Parathyroid adenoma (tissue), 2 donors: ENCODE results near the gene DPYSL3.

ENCODE experiments used
- H2AFZ ChIP-seq: fragments of 300-600 bp; sonication (generic); one replicate; pipeline ENCODE4 v1.7.0; 2017; ENCODE audit warnings: antibody characterized with exemption, mild to moderate bottlenecking
- H3K27ac ChIP-seq: fragments of 300-600 bp; sonication (generic); one replicate; pipeline ENCODE4 v1.7.0; 2017
- H3K27me3 ChIP-seq: fragments of 300-600 bp; sonication (generic); one replicate; pipeline ENCODE4 v1.7.0; 2017; ENCODE audit warnings: low read length; ENCODE audit not compliant: control insufficient read depth, insufficient read depth
- H3K36me3 ChIP-seq: fragments of 300-600 bp; sonication (generic); one replicate; pipeline ENCODE4 v1.7.0; 2017; ENCODE audit warnings: low read length; ENCODE audit not compliant: control insufficient read depth, insufficient read depth
- H3K4me1 ChIP-seq: fragments of 300-600 bp; sonication (generic); one replicate; pipeline ENCODE4 v1.7.0; 2017; ENCODE audit warnings: control low read depth
- H3K4me2 ChIP-seq: fragments of 300-600 bp; sonication (generic); one replicate; pipeline ENCODE4 v1.7.0; 2017; ENCODE audit warnings: low read length
- H3K4me3 ChIP-seq: fragments of 300-600 bp; sonication (generic); one replicate; pipeline ENCODE4 v1.7.0; 2017; ENCODE audit warnings: low read depth, low read length
- H3K79me2 ChIP-seq: fragments of 300-600 bp; sonication (generic); one replicate; pipeline ENCODE4 v1.7.0; 2017; ENCODE audit warnings: control low read depth
- H3K9ac ChIP-seq: fragments of 300-600 bp; sonication (generic); one replicate; pipeline ENCODE4 v1.7.0; 2017; ENCODE audit warnings: mild to moderate bottlenecking
- H3K9me3 ChIP-seq: fragments of 300-600 bp; sonication (generic); one replicate; pipeline ENCODE4 v1.7.0; 2017; ENCODE audit warnings: low read length; ENCODE audit not compliant: control insufficient read depth
- TF ChIP-seq, protein P1 (sequence below): fragments of 300-600 bp; sonication (generic); IDR thresholded peaks from one replicate; pipeline ENCODE4 v1.7.0; 2017; ENCODE audit warnings: antibody characterized with exemption, mild to moderate bottlenecking
- donor health status: primary hyperparathyroidism.

The DPYSL3 gene

DNA sequence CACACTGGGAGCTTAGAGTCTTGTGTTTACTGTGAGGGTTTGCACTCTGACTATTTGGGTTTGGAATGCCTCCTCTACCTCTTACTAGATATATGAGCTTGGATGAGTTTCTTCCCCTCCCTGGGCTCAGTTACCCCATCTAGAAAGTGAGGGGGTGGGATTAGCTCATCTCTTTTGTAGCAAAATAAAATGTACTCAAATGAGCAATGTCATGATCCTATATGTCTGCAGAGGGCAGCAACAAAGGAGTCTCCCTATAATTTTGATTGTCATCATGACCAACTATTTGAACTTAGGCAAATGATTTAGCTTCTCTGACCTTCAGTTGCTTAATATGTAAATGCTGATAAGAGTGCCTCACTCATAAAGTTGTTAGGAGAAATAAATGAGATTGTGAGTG is 109.0 kb downstream of the DPYSL3 start:
- H3K4me2 ChIP-seq = no peak overlapping the region
- H3K27me3 ChIP-seq = no peaks in the 10 kb centered on the region
- no peaks in the 10 kb centered on the region for H3K79me2 ChIP-seq
- H3K4me3 ChIP-seq = no peak overlapping the region
- no peak overlapping the region for H3K27ac ChIP-seq
- no peaks in the 10 kb centered on the region for H3K9me3 ChIP-seq
- no peaks in the 10 kb centered on the region for H3K36me3 ChIP-seq
- H3K4me1 ChIP-seq = no peaks in the 10 kb centered on the region
- H3K9ac ChIP-seq = no peak overlapping the region
- TF ChIP-seq, protein P1, sequence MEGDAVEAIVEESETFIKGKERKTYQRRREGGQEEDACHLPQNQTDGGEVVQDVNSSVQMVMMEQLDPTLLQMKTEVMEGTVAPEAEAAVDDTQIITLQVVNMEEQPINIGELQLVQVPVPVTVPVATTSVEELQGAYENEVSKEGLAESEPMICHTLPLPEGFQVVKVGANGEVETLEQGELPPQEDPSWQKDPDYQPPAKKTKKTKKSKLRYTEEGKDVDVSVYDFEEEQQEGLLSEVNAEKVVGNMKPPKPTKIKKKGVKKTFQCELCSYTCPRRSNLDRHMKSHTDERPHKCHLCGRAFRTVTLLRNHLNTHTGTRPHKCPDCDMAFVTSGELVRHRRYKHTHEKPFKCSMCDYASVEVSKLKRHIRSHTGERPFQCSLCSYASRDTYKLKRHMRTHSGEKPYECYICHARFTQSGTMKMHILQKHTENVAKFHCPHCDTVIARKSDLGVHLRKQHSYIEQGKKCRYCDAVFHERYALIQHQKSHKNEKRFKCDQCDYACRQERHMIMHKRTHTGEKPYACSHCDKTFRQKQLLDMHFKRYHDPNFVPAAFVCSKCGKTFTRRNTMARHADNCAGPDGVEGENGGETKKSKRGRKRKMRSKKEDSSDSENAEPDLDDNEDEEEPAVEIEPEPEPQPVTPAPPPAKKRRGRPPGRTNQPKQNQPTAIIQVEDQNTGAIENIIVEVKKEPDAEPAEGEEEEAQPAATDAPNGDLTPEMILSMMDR = no peak
- no peak overlapping the region for H2AFZ ChIP-seq

DNA sequence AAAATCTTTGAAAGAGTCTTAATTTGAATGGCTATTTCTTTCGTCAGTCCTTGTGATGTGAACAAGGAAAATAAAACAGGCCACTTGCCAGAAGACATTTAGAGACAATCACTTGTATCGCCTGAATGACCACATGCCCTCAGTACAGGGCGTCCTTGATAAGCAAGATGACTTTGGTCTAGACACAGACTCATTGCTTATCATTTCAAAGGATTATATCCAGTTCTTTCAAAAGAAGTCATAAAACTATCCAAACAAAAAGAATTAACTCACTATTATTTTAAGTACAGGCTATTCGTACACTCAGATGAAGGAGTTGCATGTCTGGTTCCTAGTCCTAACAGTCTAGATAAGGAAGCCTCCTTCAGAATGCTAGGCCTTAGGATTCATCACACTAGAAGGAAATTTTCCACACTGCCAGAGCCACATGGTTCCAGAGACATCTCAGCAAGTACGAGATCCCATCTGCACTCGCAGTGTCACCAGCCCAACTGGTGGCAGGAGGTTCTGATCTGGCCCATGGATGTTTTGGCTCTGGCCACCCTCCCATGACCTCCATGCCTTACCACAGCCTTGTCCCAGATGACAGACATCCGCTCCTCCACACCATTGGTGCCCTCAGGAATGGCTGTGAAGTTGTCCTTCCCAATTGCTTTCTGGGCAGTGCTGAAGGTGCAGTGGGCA is 109.6 kb downstream of the DPYSL3 start:
- Histone ChIP-seq H3K79me2 (no peaks in the 10 kb centered on the region), H3K4me3 (no peak overlapping the region), H3K27me3 (no peaks in the 10 kb centered on the region), H3K4me2 (no peak overlapping the region), H3K4me1 (no peaks in the 10 kb centered on the region), H3K27ac (no peak overlapping the region), H2AFZ (no peak overlapping the region), H3K36me3 (no peaks in the 10 kb centered on the region), H3K9me3 (no peaks in the 10 kb centered on the region), H3K9ac (no peak overlapping the region)
- TF ChIP-seq, protein P1 = no peak

- Histone ChIP-seq H3K4me3 (no peak overlapping the region), H3K4me2 (no peak overlapping the region), H3K4me1 (no peaks in the 10 kb centered on the region), H3K36me3 (no peaks in the 10 kb centered on the region), H3K27me3 (no peaks in the 10 kb centered on the region), H3K9ac (no peak overlapping the region), H3K27ac (no peak overlapping the region), H2AFZ (no peak overlapping the region), H3K79me2 (no peaks in the 10 kb centered on the region), H3K9me3 (no peaks in the 10 kb centered on the region)
- TF ChIP-seq, protein P1 = no peak
These were observed 111.0 kb downstream of the DPYSL3 start for GRCh38 chr5:147398860-147399259.

GRCh38 chr5:147397616-147398015 is 112.3 kb downstream of the DPYSL3 start:
- H3K36me3 ChIP-seq = no peaks in the 10 kb centered on the region
- H3K27me3 ChIP-seq = no peaks in the 10 kb centered on the region
- TF ChIP-seq, protein P1 = no peak

More at GRCh38 chr5:147397616-147398015, 112.3 kb downstream of the DPYSL3 start:
- no peaks in the 10 kb centered on the region for H3K4me1 ChIP-seq
- no peaks in the 10 kb centered on the region for H3K79me2 ChIP-seq
- H3K4me2 ChIP-seq = no peak overlapping the region
- H3K9ac ChIP-seq = no peak overlapping the region
- H3K27ac ChIP-seq = no peak overlapping the region
- no peak overlapping the region for H3K4me3 ChIP-seq
- no peak overlapping the region for H2AFZ ChIP-seq
- no peaks in the 10 kb centered on the region for H3K9me3 ChIP-seq
